Activated T-helper 2 cell treated with anti-CD3 and anti-CD28 coated beads, Interferon-gamma antibody, Interleukin-2, Interleukin-4, amounts not matched to agents 10 μg/mL and 5 μg/mL and 100 μg/mL, durations not matched to agents 14 hours and 24 hours and 36 hours (primary cell): ENCODE data around the gene TIE1. TPM values are rescaled to one million over a fixed set of nuclear protein-coding genes. Genes with fewer than 3 reads are reported as not detected.

Experiments
- DNase-seq: peaks from one replicate; pipeline ENCODE4 v3.0.0; 2021; ENCODE audit warnings: low spot score
- H3K27ac Mint-ChIP-seq: one replicate; pipeline ENCODE4 v1.8.0; 2021; ENCODE audit warnings: mixed read lengths
- H3K27me3 Mint-ChIP-seq: one replicate; pipeline ENCODE4 v1.8.0; 2021; ENCODE audit warnings: low read depth, mixed read lengths
- H3K36me3 Mint-ChIP-seq: one replicate; pipeline ENCODE4 v1.8.0; 2021; ENCODE audit warnings: low read depth, mixed read lengths
- H3K4me1 Mint-ChIP-seq: one replicate; pipeline ENCODE4 v1.8.0; 2021; ENCODE audit warnings: low read depth, mixed read lengths
- H3K4me3 Mint-ChIP-seq: one replicate; pipeline ENCODE4 v1.8.0; 2021; ENCODE audit warnings: low read depth, mild to moderate bottlenecking, moderate library complexity, mixed read lengths
- H3K9me3 Mint-ChIP-seq: one replicate; pipeline ENCODE4 v1.8.0; 2021; ENCODE audit warnings: mixed read lengths
- intact Hi-C: fragments of 100-400 bp; cut with micrococcal nuclease; formaldehyde crosslinking; loops from one replicate; pipeline ENCODE4 v1.15.1; 2023
- total RNA-seq: library from RNA; stranded (reverse); gene quantifications from 2 replicates; pipeline ENCODE4 v1.2.3, GENCODE V29; 2022

TIE1 gene
- total RNA-seq: 2.9 and 3.1 TPM in 2 replicates

DNA sequence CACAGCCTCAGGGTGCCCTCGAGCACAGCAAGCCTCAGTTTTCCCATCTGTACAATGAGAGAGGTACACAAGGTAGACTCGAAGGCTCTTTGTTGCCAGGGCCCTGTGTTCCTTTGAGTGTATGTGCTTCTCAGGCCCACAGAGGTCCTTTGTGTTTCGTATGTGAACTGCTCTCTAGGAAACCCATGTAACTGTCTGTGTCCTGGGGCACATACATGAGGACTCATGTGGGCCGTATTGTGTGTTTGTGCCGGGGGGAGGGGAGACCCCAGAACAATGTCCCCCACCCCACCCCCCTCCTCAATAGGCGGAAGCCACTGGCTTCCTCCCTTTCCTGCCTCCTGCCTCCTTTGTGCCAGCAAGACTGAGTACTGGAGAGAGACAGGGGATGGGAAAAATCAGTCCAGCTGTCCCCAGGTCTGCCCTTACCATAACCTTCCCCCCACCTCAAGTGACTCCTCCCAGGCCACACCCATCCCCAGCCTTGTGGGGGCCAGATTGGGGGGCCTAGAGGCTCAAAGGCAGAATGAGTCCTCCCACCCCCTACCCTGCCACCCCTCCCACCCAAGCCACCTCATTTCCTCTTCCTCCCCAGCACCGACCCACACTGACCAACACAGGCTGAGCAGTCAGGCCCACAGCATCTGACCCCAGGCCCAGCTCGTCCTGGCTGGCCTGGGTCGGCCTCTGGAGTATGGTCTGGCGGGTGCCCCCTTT, at the start of gene TIE1:
TIE1 (plus strand) TSS at position 605 of the 717 bp plus-strand sequence; CDS start at position 695, 90 bp downstream.
- H3K36me3 Mint-ChIP-seq: no peaks in the 10 kb centered on the region
- DNase-seq: no peak
- no peaks in the 10 kb centered on the region for H3K9me3 Mint-ChIP-seq
- H3K4me1 Mint-ChIP-seq: peaks cover 16% of the 10 kb centered on the region
- no peak within 1 kb of the TSS for H3K4me3 Mint-ChIP-seq
- H3K27ac Mint-ChIP-seq: no peak within 1 kb of the TSS
- H3K27me3 Mint-ChIP-seq: no peaks in the 10 kb centered on the region
- intact Hi-C loops: no loop called here

DNA sequence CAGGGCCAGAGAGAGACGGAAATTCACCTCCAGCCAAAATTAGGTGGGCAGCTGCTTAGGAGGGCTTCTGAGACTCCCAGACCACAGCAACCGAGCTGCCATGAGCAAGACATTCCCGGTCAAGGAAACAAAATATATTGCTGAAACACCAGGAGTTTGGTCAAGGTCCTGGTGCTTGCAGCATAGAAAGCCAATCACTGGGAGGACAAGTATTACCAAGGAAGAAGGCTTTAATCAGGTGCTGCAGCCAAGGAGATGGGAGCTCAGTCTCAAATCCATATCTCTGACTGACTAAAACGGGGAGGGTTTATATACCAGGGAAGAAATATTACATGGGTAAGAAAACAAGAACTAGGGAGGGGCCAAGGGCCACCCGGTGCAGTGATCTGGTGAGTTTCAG, 49.8 kb upstream of the TIE1 start:
- no peak overlapping the region for H3K4me3 Mint-ChIP-seq
- peaks cover 23% of the 10 kb centered on the region for H3K27me3 Mint-ChIP-seq
- no peak overlapping the region for H3K27ac Mint-ChIP-seq
- H3K4me1 Mint-ChIP-seq: peaks cover 2% of the 10 kb centered on the region
- intact Hi-C loops: no loop called here
- DNase-seq: no peak
- peaks cover 3% of the 10 kb centered on the region for H3K36me3 Mint-ChIP-seq
- peaks cover 20% of the 10 kb centered on the region for H3K9me3 Mint-ChIP-seq

DNA sequence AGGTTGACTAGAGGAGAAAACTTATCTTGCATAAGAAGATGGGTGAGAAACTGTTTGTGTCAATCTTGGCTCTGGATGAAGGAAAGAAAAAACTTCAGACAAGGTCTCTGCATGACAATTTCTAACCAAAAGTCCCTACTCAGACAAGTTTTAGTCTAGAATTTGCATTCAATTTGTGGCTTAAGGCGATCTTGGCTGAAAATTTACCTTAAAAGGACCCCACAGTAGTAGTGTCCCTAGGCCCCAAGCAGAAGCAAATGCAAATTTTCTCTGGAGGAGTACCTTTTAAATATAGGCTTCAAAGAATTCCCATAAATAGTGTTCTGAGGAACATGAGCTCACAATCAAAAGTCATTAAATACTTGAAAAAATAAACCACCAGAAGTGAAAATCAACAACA, 48.6 kb upstream of the TIE1 start:
- peaks cover 18% of the 10 kb centered on the region for H3K27me3 Mint-ChIP-seq
- intact Hi-C loops: no loop called here
- H3K4me3 Mint-ChIP-seq: no peak overlapping the region
- H3K36me3 Mint-ChIP-seq: no peaks in the 10 kb centered on the region
- peaks cover 10% of the 10 kb centered on the region for H3K9me3 Mint-ChIP-seq
- no peak overlapping the region for H3K27ac Mint-ChIP-seq
- DNase-seq: no peak
- no peaks in the 10 kb centered on the region for H3K4me1 Mint-ChIP-seq

DNA sequence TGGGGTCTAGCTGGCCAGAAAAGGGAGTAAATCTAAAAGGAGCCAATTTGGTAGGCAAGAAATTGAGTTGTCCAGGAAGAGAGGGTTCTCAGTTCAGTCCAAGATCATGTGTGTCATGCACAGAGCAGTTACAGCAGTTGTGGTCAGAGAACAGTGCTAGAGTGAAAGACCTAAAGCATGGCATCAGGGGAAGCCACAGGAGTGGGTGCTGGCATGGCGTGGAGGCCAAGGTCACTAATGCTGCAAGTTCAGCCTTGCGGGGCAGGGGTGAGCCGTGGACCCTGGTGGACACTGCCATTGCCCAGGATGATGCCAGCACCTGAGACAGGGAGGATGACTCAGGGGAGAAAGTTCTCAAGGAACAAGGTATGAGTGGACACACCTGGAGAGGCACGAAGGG, 47.6 kb upstream of the TIE1 start:
- Mint-ChIP-seq H3K36me3 (no peaks in the 10 kb centered on the region), H3K27me3 (peaks cover 18% of the 10 kb centered on the region), H3K4me3 (no peak overlapping the region), H3K9me3 (peaks cover 9% of the 10 kb centered on the region), H3K4me1 (no peaks in the 10 kb centered on the region), H3K27ac (no peak overlapping the region)
- DNase-seq: no peak
- intact Hi-C loops: no loop called here

DNA sequence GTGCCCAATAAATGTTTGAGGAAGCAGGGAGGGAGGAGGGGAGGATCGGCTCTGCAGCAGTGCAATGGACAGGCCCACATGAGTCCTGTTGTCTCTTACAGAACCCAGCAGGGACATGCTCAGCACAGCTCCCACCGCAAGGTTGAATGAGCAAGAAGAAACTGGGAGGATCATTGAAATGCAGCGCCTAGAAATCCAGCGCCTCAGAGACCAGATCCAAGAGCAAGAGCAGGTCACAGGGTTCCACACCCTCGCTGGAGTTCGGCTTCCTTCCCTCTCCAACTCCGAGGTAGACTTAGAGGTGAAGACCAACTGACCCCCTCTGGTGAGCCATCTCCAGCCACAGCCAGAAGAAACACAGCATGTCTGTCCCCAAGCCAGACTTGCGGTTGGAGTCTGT, 46.9 kb upstream of the TIE1 start:
- Mint-ChIP-seq H3K9me3 (peaks cover 15% of the 10 kb centered on the region), H3K36me3 (no peaks in the 10 kb centered on the region), H3K4me1 (no peaks in the 10 kb centered on the region)

DNA sequence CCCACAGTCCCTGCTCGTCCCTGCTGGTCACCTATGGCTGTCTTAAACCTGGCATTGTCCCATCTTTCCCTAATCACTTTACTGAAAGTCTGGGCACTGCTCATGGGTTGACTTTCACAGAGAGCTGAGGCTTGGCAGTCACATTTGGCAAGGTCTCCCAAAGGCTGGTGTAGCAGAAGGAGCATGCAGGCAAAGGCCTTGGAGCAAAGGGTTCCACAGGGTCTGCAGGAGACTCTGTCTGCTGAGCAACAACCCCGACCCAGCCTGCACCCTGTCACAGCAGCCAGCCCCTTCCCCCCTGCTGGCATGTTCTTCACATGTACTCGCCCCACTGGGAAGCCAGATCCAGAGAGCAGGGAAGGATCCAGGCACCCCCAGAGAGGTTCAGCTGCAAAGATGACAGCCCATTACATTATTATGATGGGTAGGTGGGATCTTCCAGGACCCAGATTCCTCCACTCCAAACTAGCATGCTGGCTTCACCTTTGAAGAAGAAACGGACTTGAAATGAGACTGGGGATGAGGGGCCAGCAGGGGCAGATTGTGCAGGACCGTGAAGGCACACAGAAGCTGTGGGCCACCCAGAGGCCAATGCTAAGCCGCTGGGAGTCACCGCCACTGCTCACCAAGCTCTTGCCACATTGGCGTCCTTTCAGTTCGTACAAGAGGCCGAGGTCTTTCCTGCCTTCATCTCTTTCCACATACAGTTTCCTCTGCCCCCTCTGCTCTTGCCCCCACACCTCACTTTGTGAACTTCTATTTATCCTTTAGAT, 45.2 kb upstream of the TIE1 start:
- no peak for DNase-seq
- H3K36me3 Mint-ChIP-seq: no peaks in the 10 kb centered on the region
- H3K27ac Mint-ChIP-seq: no peak overlapping the region
- H3K4me1 Mint-ChIP-seq: no peaks in the 10 kb centered on the region
- peaks cover 15% of the 10 kb centered on the region for H3K9me3 Mint-ChIP-seq
- no peak overlapping the region for H3K4me3 Mint-ChIP-seq
- H3K27me3 Mint-ChIP-seq: peaks cover 18% of the 10 kb centered on the region
- intact Hi-C loops: no loop called here

More for the DNA sequence above, 46.9 kb upstream of the TIE1 start:
- no peak overlapping the region for H3K27ac Mint-ChIP-seq
- intact Hi-C loops: no loop called here
- H3K27me3 Mint-ChIP-seq: peaks cover 18% of the 10 kb centered on the region
- no peak overlapping the region for H3K4me3 Mint-ChIP-seq
- no peak for DNase-seq

DNA sequence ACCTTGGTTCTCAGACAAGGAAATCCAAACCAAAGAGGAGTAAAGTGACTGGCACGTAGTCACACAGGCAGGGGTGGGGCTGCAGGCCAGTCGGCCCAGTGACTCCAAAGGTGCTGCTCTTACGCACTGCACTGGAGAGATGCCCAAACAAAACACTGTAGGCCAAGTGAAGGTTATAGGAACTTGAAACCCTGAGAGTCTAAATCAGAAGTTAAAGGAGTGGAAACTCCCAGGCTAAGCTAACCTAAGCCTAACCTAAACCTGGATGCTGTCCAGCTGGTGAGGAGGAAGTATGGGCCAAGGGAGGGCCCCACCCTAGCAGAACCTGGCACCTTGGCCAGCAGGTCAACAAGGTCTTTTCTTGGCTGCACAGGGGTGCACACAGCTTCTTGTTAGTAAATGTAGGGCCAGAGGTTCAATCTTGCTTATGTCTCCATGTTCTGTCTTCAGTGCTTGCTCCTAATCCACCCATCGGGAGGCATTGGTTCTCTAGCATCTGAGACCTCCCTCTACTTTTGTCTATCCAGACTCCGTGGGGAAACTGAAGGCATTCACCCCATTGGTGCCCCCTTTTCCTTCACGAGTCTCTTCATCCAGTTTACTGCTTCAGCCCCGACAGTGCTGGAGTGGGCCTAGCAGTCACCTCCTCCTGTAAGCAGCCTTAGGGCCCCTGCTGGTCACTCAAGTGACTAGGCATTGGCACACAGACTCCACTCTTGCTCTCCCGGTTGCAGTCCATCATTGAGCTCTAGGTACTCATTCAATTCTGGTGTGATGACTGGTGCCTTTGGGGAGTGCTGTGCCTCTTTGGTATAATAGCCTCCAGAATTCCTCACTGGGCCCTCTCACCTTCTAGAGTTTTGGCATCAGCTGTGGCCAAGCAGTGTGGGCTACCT, 43.9 kb upstream of the TIE1 start:
- no peak for DNase-seq
- intact Hi-C loops: no loop called here
- no peaks in the 10 kb centered on the region for H3K36me3 Mint-ChIP-seq
- no peak overlapping the region for H3K4me3 Mint-ChIP-seq
- peaks cover 9% of the 10 kb centered on the region for H3K9me3 Mint-ChIP-seq
- no peaks in the 10 kb centered on the region for H3K4me1 Mint-ChIP-seq
- H3K27me3 Mint-ChIP-seq: peaks cover 8% of the 10 kb centered on the region
- no peak overlapping the region for H3K27ac Mint-ChIP-seq

DNA sequence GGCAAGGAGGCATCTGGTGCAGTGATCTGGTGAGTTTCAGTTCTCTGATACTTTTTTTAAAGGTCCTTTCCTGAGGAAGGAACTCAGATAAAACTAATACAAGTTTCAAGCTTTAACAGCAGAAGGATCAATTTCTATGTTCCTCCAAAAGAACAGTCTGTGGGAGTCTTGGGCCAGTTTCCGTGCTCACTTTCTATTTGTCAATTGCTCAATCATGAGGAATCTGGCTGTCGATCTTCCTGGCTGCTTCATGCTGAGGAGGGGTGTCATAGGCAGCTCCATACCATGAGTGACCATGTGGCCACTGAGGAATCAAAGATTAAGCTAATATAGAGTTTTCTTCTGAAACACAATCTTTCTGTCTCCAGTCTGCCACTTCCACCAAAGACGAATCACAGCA, 42.4 kb upstream of the TIE1 start:
- Mint-ChIP-seq H3K36me3 (no peaks in the 10 kb centered on the region), H3K27ac (no peak overlapping the region), H3K4me1 (no peaks in the 10 kb centered on the region), H3K9me3 (peaks cover 18% of the 10 kb centered on the region), H3K27me3 (peaks cover 1% of the 10 kb centered on the region), H3K4me3 (no peak overlapping the region)
- DNase-seq: no peak
- intact Hi-C loops: no loop called here

DNA sequence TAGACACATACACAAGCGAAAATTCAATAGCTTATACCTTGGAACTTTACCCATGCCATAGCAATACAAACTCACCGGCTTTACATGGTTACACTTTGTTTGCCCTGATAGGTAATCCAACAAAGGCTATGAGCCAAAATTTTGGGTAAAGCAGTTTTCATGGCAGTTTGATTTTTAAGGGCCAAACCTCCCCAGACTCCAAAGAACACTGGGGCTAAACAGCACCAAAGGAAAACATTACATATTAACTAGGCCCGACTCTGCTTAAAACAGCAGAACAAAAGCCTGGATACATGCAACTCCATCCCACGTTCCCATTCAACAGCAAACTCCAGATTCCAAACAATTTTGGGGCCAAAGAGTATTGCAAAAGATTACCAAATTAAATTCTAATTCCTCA, 35.4 kb upstream of the TIE1 start:
- Mint-ChIP-seq H3K27ac (no peak overlapping the region), H3K4me3 (no peak overlapping the region)

DNA sequence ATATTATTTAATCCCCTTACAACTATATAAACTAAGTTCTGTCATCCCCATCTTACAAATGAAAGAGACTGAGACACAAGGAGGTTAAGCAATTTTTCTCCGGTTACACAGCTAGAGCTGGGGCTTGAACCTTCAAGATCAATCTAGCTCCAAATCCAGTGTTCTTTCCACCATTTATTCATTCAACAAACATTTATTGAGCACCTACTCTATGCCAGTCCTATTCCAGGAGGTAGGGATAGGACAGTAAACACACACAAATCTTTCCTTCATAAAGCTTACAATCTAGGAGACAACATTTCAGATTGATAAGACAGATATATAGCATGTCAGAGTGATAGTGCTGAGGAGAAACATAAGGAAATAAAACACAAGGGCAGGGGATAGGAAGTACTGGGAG, 33.9 kb upstream of the TIE1 start:
- no peak overlapping the region for H3K4me3 Mint-ChIP-seq
- DNase-seq: no peak
- H3K36me3 Mint-ChIP-seq: no peaks in the 10 kb centered on the region
- H3K4me1 Mint-ChIP-seq: peaks cover 12% of the 10 kb centered on the region
- peaks cover 16% of the 10 kb centered on the region for H3K9me3 Mint-ChIP-seq
- H3K27me3 Mint-ChIP-seq: peaks cover 9% of the 10 kb centered on the region
- intact Hi-C loops: no loop called here
- H3K27ac Mint-ChIP-seq: no peak overlapping the region

More for the DNA sequence above, 35.4 kb upstream of the TIE1 start:
- peaks cover 9% of the 10 kb centered on the region for H3K27me3 Mint-ChIP-seq
- intact Hi-C loops: no loop called here
- no peaks in the 10 kb centered on the region for H3K36me3 Mint-ChIP-seq
- DNase-seq: no peak
- peaks cover 16% of the 10 kb centered on the region for H3K9me3 Mint-ChIP-seq
- no peaks in the 10 kb centered on the region for H3K4me1 Mint-ChIP-seq

DNA sequence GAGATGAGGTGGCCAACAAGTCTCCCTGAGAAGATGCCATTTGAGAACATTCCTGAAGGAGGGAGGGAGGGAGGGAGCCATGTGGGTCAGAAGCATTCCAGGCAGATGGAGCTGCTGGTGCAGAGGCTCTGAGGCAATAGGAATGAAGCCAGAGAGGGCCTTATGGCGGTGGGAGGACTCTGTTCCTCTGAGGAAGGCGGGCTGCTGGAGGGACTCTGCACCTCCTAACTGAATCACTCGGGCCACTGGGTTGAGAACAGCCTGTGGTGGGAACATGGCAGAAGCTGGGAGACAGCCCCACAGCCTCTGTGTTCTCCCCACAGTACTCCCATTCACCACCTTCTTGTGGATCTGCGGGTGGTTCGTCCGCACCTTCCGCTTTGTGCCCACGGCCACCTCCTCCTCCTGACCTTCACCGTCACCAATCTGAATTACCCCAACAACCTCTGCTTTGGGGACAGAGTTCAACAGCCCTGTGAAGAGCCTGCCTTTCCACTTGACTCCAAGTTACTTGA, 33.4 kb upstream of the TIE1 start:
- no peak overlapping the region for H3K4me3 Mint-ChIP-seq
- peaks cover 12% of the 10 kb centered on the region for H3K4me1 Mint-ChIP-seq
- H3K36me3 Mint-ChIP-seq: no peaks in the 10 kb centered on the region
- no peak overlapping the region for H3K27ac Mint-ChIP-seq
- no peak for DNase-seq
- peaks cover 13% of the 10 kb centered on the region for H3K9me3 Mint-ChIP-seq
- peaks cover 9% of the 10 kb centered on the region for H3K27me3 Mint-ChIP-seq
- intact Hi-C loops: no loop called here

DNA sequence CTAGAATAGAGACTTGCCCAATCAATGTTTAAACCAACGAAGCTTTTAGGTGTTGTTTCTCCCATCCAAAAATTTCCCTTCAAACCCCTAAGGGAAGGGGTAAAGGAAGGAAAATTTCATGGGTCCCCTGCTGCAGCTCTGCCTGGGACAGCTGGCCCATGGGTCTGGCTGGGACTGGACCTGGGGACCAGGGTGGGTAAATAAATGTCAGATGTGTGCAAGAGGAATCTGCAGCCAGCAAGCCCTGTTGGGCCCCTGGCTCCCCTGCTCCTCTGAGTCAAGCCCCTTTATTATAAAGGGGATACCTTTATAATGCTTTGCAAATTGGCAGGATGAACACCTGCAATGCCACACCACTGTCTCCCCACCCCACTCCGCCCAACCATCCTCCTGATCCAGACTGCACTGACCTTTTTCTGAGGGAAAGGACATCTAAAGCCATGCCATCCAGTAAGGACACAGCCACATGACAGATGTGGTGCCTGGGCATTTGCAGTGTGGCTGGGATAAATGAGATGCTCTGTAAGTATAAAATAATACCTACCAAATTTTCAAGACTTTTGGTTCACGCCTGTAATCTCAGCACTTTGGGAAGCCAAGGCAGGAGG, 32.9 kb upstream of the TIE1 start:
- no peak overlapping the region for H3K4me3 Mint-ChIP-seq
- intact Hi-C loops: no loop called here

More for the DNA sequence above, 32.9 kb upstream of the TIE1 start:
- H3K9me3 Mint-ChIP-seq: peaks cover 8% of the 10 kb centered on the region
- peaks cover 12% of the 10 kb centered on the region for H3K4me1 Mint-ChIP-seq
- H3K27me3 Mint-ChIP-seq: peaks cover 9% of the 10 kb centered on the region
- DNase-seq: no peak
- no peak overlapping the region for H3K27ac Mint-ChIP-seq
- no peaks in the 10 kb centered on the region for H3K36me3 Mint-ChIP-seq
